Measurements from ENCODE around the gene SYT2.

The SYT2 gene

GRCh38 chr1:202605515-202605914 is 104.7 kb downstream of the SYT2 start:
- H3K9ac ChIP-seq (ENCODE audit: low read length): no peak overlapping the region
- no peaks in the 10 kb centered on the region for H3K27me3 ChIP-seq (ENCODE audit: control insufficient read depth, insufficient read depth, low read length)
- H3K4me1 ChIP-seq (ENCODE audit: control insufficient read depth, insufficient read depth, low read length): 0 out of 2 replicates have a peak, but pooled peaks cover 4% of the 10 kb centered on the region
- H3K9me3 ChIP-seq (ENCODE audit: control insufficient read depth, insufficient read depth, low read depth, low read length): no peaks in the 10 kb centered on the region
- no peak overlapping the region for H3K27ac ChIP-seq (ENCODE audit: low read depth, low read length)
- no peak overlapping the region for H3K4me3 ChIP-seq (ENCODE audit: low read depth, low read length)
- H3K36me3 ChIP-seq (ENCODE audit: control insufficient read depth, insufficient read depth, low read length): no peaks in the 10 kb centered on the region

- H3K9ac ChIP-seq (ENCODE audit: low read length): no peak overlapping the region
- H3K9me3 ChIP-seq (ENCODE audit: control insufficient read depth, insufficient read depth, low read depth, low read length): no peaks in the 10 kb centered on the region
- H3K4me3 ChIP-seq (ENCODE audit: low read depth, low read length): no peak overlapping the region
- H3K27ac ChIP-seq (ENCODE audit: low read depth, low read length): no peak overlapping the region
- H3K27me3 ChIP-seq (ENCODE audit: control insufficient read depth, insufficient read depth, low read length): no peaks in the 10 kb centered on the region
- H3K4me1 ChIP-seq (ENCODE audit: control insufficient read depth, insufficient read depth, low read length): peaks cover 8% of the 10 kb centered on the region; the same call in 1 of the 2 replicates
- no peaks in the 10 kb centered on the region for H3K36me3 ChIP-seq (ENCODE audit: control insufficient read depth, insufficient read depth, low read length)
Observed at GRCh38 chr1:202603435-202603834, 106.8 kb downstream of the SYT2 start.

- peaks cover 8% of the 10 kb centered on the region; the same call in 1 of the 2 replicates for H3K4me1 ChIP-seq (ENCODE audit: control insufficient read depth, insufficient read depth, low read length)
- H3K27me3 ChIP-seq (ENCODE audit: control insufficient read depth, insufficient read depth, low read length): no peaks in the 10 kb centered on the region
- no peak overlapping the region for H3K9ac ChIP-seq (ENCODE audit: low read length)
- H3K36me3 ChIP-seq (ENCODE audit: control insufficient read depth, insufficient read depth, low read length): no peaks in the 10 kb centered on the region
- H3K27ac ChIP-seq (ENCODE audit: low read depth, low read length): no peak overlapping the region
- H3K4me3 ChIP-seq (ENCODE audit: low read depth, low read length): no peak overlapping the region
- no peaks in the 10 kb centered on the region for H3K9me3 ChIP-seq (ENCODE audit: control insufficient read depth, insufficient read depth, low read depth, low read length)
Observed at GRCh38 chr1:202600432-202601041, 109.7 kb downstream of the SYT2 start.

GRCh38 chr1:202599669-202600431 is 110.4 kb downstream of the SYT2 start:
- no peak overlapping the region for H3K4me3 ChIP-seq (ENCODE audit: low read depth, low read length)
- H3K27me3 ChIP-seq (ENCODE audit: control insufficient read depth, insufficient read depth, low read length): no peaks in the 10 kb centered on the region
- peaks cover 8% of the 10 kb centered on the region; the same call in 1 of the 2 replicates for H3K4me1 ChIP-seq (ENCODE audit: control insufficient read depth, insufficient read depth, low read length)
- H3K9ac ChIP-seq (ENCODE audit: low read length): no peak overlapping the region
- H3K9me3 ChIP-seq (ENCODE audit: control insufficient read depth, insufficient read depth, low read depth, low read length): no peaks in the 10 kb centered on the region
- no peaks in the 10 kb centered on the region for H3K36me3 ChIP-seq (ENCODE audit: control insufficient read depth, insufficient read depth, low read length)
- no peak overlapping the region for H3K27ac ChIP-seq (ENCODE audit: low read depth, low read length)

- H3K9me3 ChIP-seq (ENCODE audit: control insufficient read depth, insufficient read depth, low read depth, low read length): no peaks in the 10 kb centered on the region
- no peaks in the 10 kb centered on the region for H3K36me3 ChIP-seq (ENCODE audit: control insufficient read depth, insufficient read depth, low read length)
- H3K4me1 ChIP-seq (ENCODE audit: control insufficient read depth, insufficient read depth, low read length): peaks cover 8% of the 10 kb centered on the region; the same call in 1 of the 2 replicates
- H3K27ac ChIP-seq (ENCODE audit: low read depth, low read length): no peak overlapping the region
- no peak overlapping the region for H3K4me3 ChIP-seq (ENCODE audit: low read depth, low read length)
- no peaks in the 10 kb centered on the region for H3K27me3 ChIP-seq (ENCODE audit: control insufficient read depth, insufficient read depth, low read length)
- no peak overlapping the region for H3K9ac ChIP-seq (ENCODE audit: low read length)
Observed at GRCh38 chr1:202597090-202597761, 113.0 kb downstream of the SYT2 start.

GRCh38 chr1:202596638-202597037 is 113.6 kb downstream of the SYT2 start:
- H3K9me3 ChIP-seq (ENCODE audit: control insufficient read depth, insufficient read depth, low read depth, low read length): no peaks in the 10 kb centered on the region
- no peak overlapping the region for H3K9ac ChIP-seq (ENCODE audit: low read length)
- H3K4me3 ChIP-seq (ENCODE audit: low read depth, low read length): no peak overlapping the region
- no peak overlapping the region for H3K27ac ChIP-seq (ENCODE audit: low read depth, low read length)
- peaks cover 12% of the 10 kb centered on the region; the same call in 1 of the 2 replicates for H3K4me1 ChIP-seq (ENCODE audit: control insufficient read depth, insufficient read depth, low read length)
- H3K36me3 ChIP-seq (ENCODE audit: control insufficient read depth, insufficient read depth, low read length): no peaks in the 10 kb centered on the region
- no peaks in the 10 kb centered on the region for H3K27me3 ChIP-seq (ENCODE audit: control insufficient read depth, insufficient read depth, low read length)

- H3K36me3 ChIP-seq (ENCODE audit: control insufficient read depth, insufficient read depth, low read length): no peaks in the 10 kb centered on the region
- H3K4me1 ChIP-seq (ENCODE audit: control insufficient read depth, insufficient read depth, low read length): peaks cover 15% of the 10 kb centered on the region; the same call in 1 of the 2 replicates
- H3K9me3 ChIP-seq (ENCODE audit: control insufficient read depth, insufficient read depth, low read depth, low read length): no peaks in the 10 kb centered on the region
- no peak overlapping the region for H3K9ac ChIP-seq (ENCODE audit: low read length)
- H3K4me3 ChIP-seq (ENCODE audit: low read depth, low read length): no peak overlapping the region
- H3K27me3 ChIP-seq (ENCODE audit: control insufficient read depth, insufficient read depth, low read length): no peaks in the 10 kb centered on the region
- no peak overlapping the region for H3K27ac ChIP-seq (ENCODE audit: low read depth, low read length)
Observed at GRCh38 chr1:202593845-202594244, 116.4 kb downstream of the SYT2 start.

- no peak overlapping the region for H3K27ac ChIP-seq (ENCODE audit: low read depth, low read length)
- no peak overlapping the region for H3K9ac ChIP-seq (ENCODE audit: low read length)
- no peak overlapping the region for H3K4me3 ChIP-seq (ENCODE audit: low read depth, low read length)
- no peaks in the 10 kb centered on the region for H3K9me3 ChIP-seq (ENCODE audit: control insufficient read depth, insufficient read depth, low read depth, low read length)
- H3K36me3 ChIP-seq (ENCODE audit: control insufficient read depth, insufficient read depth, low read length): no peaks in the 10 kb centered on the region
- H3K4me1 ChIP-seq (ENCODE audit: control insufficient read depth, insufficient read depth, low read length): peaks cover 23% of the 10 kb centered on the region; the same call in 1 of the 2 replicates
- H3K27me3 ChIP-seq (ENCODE audit: control insufficient read depth, insufficient read depth, low read length): no peaks in the 10 kb centered on the region
Observed at GRCh38 chr1:202592146-202592545, 118.1 kb downstream of the SYT2 start.

GRCh38 chr1:202591515-202591914 is 118.7 kb downstream of the SYT2 start:
- Histone ChIP-seq H3K36me3 (ENCODE audit: control insufficient read depth, insufficient read depth, low read length) (no peaks in the 10 kb centered on the region), H3K27me3 (ENCODE audit: control insufficient read depth, insufficient read depth, low read length) (no peaks in the 10 kb centered on the region), H3K27ac (ENCODE audit: low read depth, low read length) (no peak overlapping the region), H3K9me3 (ENCODE audit: control insufficient read depth, insufficient read depth, low read depth, low read length) (no peaks in the 10 kb centered on the region), H3K9ac (ENCODE audit: low read length) (no peak overlapping the region), H3K4me1 (ENCODE audit: control insufficient read depth, insufficient read depth, low read length) (peaks cover 25% of the 10 kb centered on the region; the same call in 1 of the 2 replicates), H3K4me3 (ENCODE audit: low read depth, low read length) (no peak overlapping the region)

GRCh38 chr1:202590975-202591411 is 119.3 kb downstream of the SYT2 start:
- H3K36me3 ChIP-seq (ENCODE audit: control insufficient read depth, insufficient read depth, low read length): no peaks in the 10 kb centered on the region
- no peaks in the 10 kb centered on the region for H3K9me3 ChIP-seq (ENCODE audit: control insufficient read depth, insufficient read depth, low read depth, low read length)
- no peak overlapping the region for H3K9ac ChIP-seq (ENCODE audit: low read length)
- H3K4me3 ChIP-seq (ENCODE audit: low read depth, low read length): no peak overlapping the region
- H3K27me3 ChIP-seq (ENCODE audit: control insufficient read depth, insufficient read depth, low read length): no peaks in the 10 kb centered on the region
- no peak overlapping the region for H3K27ac ChIP-seq (ENCODE audit: low read depth, low read length)
- H3K4me1 ChIP-seq (ENCODE audit: control insufficient read depth, insufficient read depth, low read length): peaks cover 31% of the 10 kb centered on the region; the same call in 1 of the 2 replicates

GRCh38 chr1:202590126-202590525 is 120.1 kb downstream of the SYT2 start:
- Histone ChIP-seq H3K4me1 (ENCODE audit: control insufficient read depth, insufficient read depth, low read length) (peaks cover 33% of the 10 kb centered on the region; the same call in 1 of the 2 replicates), H3K9ac (ENCODE audit: low read length) (no peak overlapping the region), H3K27me3 (ENCODE audit: control insufficient read depth, insufficient read depth, low read length) (no peaks in the 10 kb centered on the region), H3K27ac (ENCODE audit: low read depth, low read length) (no peak overlapping the region; the same call in 1 of the 2 replicates), H3K9me3 (ENCODE audit: control insufficient read depth, insufficient read depth, low read depth, low read length) (no peaks in the 10 kb centered on the region), H3K4me3 (ENCODE audit: low read depth, low read length) (no peak overlapping the region), H3K36me3 (ENCODE audit: control insufficient read depth, insufficient read depth, low read length) (no peaks in the 10 kb centered on the region)

Data from HUES6 (cell line).